Bronchial epithelial cell (primary cell): ENCODE results near the gene WNT16. TPM values are rescaled to one million over a fixed set of nuclear protein-coding genes. Genes with fewer than 3 reads are reported as not detected.
A peak's percentile ranks its signal among the peaks of the same experiment; 100 is the strongest.

ENCODE experiments used
- DNase-seq: peaks from one replicate; pipeline ENCODE4 v3.0.0-alpha.2; 2010; ENCODE audit warnings: low read depth
- FAIRE-seq: peaks from 2 replicates; lab custom pipeline; 2011; peaks lifted over from hg19 to GRCh38; lab: Jason Lieb, UNC
- H3K27me3 ChIP-seq: 2 replicates; pipeline ENCODE4 v1.5.1; 2011; ENCODE audit warnings: low read length; ENCODE audit not compliant: control insufficient read depth, insufficient read depth
- H3K36me3 ChIP-seq: 2 replicates; pipeline ENCODE4 v1.5.1; 2011; ENCODE audit warnings: low read length; ENCODE audit not compliant: control insufficient read depth, insufficient read depth
- H3K4me3 ChIP-seq: 2 replicates; pipeline ENCODE4 v1.5.1; 2011; ENCODE audit warnings: mild to moderate bottlenecking, low read depth, low read length, control low read depth
- CTCF ChIP-seq: IDR thresholded peaks from 2 replicates; pipeline ENCODE4 v1.5.1; 2011; ENCODE audit warnings: mild to moderate bottlenecking, moderate library complexity, low read length, control low read depth, inconsistent platforms; ENCODE audit not compliant: insufficient read depth, severe bottlenecking
- total RNA-seq: library from RNA; depleted of rRNA; stranded (reverse); fragments of >200 nt; gene quantifications from 2 replicates; pipeline ENCODE4 v1.2.1, GENCODE V29; 2014

WNT16 gene
- total RNA-seq, 1 donor from 2014 or later, result not detected

DNA sequence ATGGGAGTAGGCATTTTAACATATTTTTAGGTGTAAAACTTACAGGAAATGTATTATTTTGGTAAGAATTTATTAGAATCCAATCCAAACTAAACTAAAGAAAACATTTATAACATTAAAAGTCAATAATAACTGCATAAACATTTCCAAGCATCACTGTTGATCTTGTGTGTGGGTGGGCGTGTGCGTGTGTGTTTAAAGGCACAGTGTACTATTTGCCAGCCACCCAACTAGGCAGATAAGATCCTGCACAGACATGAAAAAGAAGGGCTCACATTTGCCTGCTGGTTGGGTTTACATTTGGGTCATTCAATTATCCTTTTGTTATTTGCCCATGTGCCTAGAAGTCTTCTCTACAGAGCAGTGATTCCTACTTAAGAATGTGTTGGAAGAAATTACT is 31.0 kb upstream of the WNT16 start:
- no peak for DNase-seq
- TF ChIP-seq CTCF, result no peak
- Histone ChIP-seq H3K36me3 (no peaks in the 10 kb centered on the region), H3K27me3 (no peaks in the 10 kb centered on the region), H3K4me3 (no peak overlapping the region)
- FAIRE-seq, result no peak

DNA sequence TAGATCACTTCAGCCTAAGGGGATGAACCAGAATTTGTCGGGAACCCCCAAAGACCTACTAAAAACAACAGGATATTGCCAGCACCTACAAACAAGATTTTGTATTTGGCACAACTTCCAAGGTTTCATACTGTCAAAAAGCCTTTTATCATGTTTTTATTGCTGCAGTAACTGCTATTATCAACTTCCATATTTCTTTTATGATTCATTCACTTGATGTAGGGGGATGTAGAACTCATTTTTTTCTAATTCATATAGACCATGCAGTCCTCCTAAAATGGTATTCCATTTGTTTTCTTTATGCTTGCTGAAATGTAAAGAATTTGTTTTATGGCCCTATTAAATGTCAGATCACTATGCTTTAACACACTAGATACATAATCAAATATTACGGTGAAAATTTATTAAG is 30.0 kb upstream of the WNT16 start:
- no peaks in the 10 kb centered on the region for H3K27me3 ChIP-seq
- TF ChIP-seq CTCF, result no peak
- no peaks in the 10 kb centered on the region for H3K36me3 ChIP-seq
- H3K4me3 ChIP-seq, result no peak overlapping the region
- FAIRE-seq (no peak), DNase-seq (no peak)

DNA sequence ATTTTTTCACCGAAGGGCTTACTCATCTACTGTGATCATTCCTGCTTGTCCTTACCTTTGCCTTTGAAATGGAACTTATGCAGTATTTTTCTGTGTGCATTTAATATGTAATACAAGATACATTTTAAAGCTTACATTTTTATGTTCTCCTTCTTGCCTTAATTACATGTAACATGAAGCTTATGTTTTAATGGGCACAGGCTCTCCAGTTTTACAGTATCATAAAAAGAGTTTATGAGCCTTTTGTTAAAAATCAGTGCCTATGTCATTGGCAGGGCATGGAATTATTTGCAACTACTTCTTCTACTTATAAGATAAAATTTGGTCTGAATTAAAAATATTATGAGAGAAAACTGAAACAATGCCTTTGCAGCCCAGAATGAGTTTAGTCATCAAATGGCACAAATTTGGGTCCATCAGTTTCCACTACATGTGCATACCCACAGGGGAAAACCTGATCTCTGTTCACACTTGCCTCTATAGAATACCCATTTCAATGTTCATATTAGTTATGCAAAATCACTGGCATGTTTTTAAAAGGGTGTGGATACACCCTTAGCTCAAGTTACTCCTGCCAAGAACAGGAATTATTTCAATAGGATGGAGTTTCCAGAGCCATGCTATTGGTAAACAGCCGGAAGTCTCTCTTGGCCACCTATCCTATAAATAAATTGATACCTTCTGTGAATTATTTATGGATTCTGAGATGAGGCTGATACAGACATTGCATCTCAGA is 27.9 kb upstream of the WNT16 start:
- no peak overlapping the region for H3K4me3 ChIP-seq
- H3K27me3 ChIP-seq, result no peaks in the 10 kb centered on the region
- FAIRE-seq, result no peak
- no peak for TF ChIP-seq CTCF
- DNase-seq, result peak; percentile 41
- no peaks in the 10 kb centered on the region for H3K36me3 ChIP-seq

DNA sequence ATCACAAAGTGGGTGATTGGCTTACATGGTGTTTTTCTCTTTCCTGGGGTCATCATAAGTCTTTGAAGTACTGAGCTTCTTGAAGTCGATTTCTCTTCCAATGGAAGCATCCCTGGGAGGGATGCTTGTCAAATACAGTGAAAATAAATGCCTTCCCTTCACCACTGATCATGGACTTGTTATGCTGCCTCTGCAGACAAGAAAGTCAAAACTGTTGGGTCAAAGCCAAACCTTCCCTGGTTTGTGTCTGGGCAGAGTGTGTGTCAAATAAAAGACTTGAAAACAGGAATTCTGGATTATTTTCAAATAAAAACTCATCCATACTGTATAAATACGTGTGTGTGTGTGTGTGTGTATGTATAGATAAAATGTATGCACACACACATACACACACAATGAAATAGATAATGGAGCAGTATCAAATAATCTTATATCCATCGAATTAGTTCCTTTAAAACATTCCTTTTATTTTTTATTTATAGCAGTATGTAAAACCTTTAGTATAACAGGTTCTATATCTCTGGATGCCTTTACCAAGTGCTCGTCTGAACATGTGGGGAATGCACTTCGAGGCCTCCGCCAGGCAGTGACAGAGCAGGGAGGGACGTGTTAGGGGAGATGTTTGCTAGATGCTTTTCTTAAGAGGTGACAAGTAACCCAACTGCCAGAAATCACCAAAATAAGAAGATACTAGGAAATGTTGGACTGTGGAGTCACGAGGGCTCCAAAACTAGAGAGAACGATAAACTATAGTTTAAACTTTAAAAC is 27.2 kb upstream of the WNT16 start:
- TF ChIP-seq CTCF, result no peak
- H3K4me3 ChIP-seq, result no peak overlapping the region
- H3K27me3 ChIP-seq, result no peaks in the 10 kb centered on the region
- no peak for FAIRE-seq
- H3K36me3 ChIP-seq, result no peaks in the 10 kb centered on the region
- DNase-seq, result peak; percentile 41

- H3K27me3 ChIP-seq, result no peaks in the 10 kb centered on the region
- no peaks in the 10 kb centered on the region for H3K36me3 ChIP-seq
- FAIRE-seq (no peak), DNase-seq (peak; percentile 73)
- TF ChIP-seq CTCF, result no peak
- no peak overlapping the region for H3K4me3 ChIP-seq
These were observed 26.5 kb upstream of the WNT16 start for GRCh38 chr7:121302214-121302745.
